Tibial nerve (tissue), 4 donors: ENCODE data around the gene TRAF7.

Experiments used
- EP300 ChIP-seq, 2 donors: sonication (generic); formaldehyde crosslinking; IDR thresholded peaks; one replicate each; pipeline ENCODE4 v1.6.1; 2017; ENCODE audit warnings: antibody characterized with exemption in 2 of 2, mild to moderate bottlenecking in 1 of 2
- POLR2A ChIP-seq, 2 donors: fragments of 450-650 bp; IDR thresholded peaks; one replicate each; pipeline ENCODE4 v1.6.1; 2017; ENCODE audit warnings: antibody characterized with exemption in 2 of 2, mild to moderate bottlenecking in 2 of 2, moderate library complexity in 2 of 2
- TF ChIP-seq, protein P1 (sequence below), 5 experiments: fragments of 200-600 bp in 3 of 5; fragments of 450-650 bp in 2 of 5; sonication (generic) in 3 of 5; IDR thresholded peaks; one replicate each; pipeline ENCODE4 v1.5.1; 2016 to 2019; ENCODE audit warnings: antibody characterized with exemption in 5 of 5, mild to moderate bottlenecking in 3 of 5, moderate library complexity in 2 of 5

DNA sequence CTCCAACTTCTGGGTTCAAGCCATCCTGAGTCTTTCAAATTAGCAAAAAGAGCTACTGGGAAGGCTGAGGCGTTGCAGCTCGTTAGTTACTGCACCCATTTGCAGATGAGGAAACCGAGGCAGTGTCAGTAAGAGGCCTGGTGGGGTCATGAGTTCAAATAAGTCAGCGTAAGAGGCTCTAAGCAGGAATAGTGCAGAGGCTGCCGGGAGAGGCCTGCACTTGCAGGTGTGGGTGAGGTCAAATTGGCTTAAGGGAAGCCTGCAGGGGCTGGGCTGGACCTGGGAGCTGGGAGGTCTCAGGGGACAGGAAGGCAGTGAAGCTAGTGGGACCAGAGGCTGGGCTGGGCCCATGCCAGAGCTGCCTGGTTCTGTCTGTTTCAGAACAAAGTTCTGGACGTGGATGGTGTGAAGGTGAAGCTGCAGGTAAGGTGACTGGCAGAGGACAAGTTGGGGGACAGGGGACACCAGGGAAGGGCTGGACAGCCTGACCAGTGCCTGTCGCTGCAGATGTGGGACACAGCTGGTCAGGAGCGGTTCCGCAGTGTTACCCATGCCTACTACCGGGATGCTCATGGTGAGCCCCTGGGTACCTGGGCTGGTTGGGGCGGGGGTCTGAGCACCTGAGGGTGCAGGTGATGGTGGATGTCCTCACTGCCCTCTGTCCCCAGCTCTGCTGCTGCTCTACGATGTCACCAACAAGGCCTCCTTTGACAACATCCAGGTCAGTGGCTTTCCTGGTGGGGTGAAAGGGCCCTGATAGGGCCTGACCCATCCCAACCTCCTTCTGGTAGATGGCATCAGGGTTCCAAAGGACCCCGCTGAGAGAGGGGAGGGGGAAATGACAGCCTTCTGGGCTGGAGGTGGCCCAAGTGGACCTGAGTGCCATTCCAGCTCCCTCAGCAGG, 4.1 kb upstream of the TRAF7 start:
- TF ChIP-seq, protein P1, sequence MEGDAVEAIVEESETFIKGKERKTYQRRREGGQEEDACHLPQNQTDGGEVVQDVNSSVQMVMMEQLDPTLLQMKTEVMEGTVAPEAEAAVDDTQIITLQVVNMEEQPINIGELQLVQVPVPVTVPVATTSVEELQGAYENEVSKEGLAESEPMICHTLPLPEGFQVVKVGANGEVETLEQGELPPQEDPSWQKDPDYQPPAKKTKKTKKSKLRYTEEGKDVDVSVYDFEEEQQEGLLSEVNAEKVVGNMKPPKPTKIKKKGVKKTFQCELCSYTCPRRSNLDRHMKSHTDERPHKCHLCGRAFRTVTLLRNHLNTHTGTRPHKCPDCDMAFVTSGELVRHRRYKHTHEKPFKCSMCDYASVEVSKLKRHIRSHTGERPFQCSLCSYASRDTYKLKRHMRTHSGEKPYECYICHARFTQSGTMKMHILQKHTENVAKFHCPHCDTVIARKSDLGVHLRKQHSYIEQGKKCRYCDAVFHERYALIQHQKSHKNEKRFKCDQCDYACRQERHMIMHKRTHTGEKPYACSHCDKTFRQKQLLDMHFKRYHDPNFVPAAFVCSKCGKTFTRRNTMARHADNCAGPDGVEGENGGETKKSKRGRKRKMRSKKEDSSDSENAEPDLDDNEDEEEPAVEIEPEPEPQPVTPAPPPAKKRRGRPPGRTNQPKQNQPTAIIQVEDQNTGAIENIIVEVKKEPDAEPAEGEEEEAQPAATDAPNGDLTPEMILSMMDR (IDR thresholded peaks at IDR 0.05): no peak
- no peak for TF ChIP-seq POLR2A (IDR thresholded peaks at IDR 0.05)
- no peak for TF ChIP-seq EP300 (IDR thresholded peaks at IDR 0.05)
